NCI-H2227 treated with DMSO at 0.1 percent for 48 hours (cell line): ENCODE data around the gene NDRG4.

Experiments
- DNase-seq: peaks from one replicate; lab custom pipeline; 2025; lab: John Stamatoyannopoulos, UW

NDRG4 gene

DNA sequence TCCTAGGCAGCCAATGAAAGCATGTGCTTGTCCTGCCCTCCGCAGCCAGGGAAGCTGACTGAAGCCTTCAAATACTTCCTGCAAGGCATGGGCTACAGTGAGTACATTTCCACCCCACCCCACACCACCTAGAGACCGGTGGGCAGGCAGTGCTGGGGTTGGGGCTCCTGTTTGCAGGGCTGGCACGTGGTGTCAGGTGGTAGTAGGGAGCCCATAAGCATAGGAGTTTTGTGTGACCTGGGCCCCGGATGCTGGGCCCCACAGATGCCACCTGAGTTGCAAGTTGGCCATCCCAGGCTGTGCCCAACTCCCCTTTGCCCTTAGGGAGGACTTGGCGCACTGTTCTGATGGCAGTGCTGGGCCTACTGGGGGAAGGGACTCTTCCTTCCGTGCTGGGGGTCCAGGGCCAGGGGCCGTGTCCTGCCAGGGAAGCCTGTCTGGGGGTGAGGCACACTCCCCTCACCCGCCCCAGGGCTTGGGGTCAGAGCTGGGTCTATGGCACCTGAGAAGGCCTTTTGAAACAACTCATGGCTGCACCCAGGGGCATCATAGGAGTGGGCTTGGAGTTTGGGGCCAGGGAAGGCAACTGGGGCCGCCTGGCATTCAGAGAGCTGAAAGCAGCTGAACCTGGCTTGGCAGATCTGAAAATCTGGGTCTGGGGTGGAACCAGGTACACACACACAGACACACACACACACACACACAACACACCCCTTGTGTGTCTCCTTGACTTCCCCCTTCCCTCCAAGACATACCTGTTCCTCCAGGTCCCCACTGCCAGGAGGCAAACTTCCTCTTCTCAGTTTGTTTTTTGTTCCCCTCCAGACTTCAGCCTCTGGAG lies 9.5 kb downstream of the NDRG4 start:
- no peak for DNase-seq

DNA sequence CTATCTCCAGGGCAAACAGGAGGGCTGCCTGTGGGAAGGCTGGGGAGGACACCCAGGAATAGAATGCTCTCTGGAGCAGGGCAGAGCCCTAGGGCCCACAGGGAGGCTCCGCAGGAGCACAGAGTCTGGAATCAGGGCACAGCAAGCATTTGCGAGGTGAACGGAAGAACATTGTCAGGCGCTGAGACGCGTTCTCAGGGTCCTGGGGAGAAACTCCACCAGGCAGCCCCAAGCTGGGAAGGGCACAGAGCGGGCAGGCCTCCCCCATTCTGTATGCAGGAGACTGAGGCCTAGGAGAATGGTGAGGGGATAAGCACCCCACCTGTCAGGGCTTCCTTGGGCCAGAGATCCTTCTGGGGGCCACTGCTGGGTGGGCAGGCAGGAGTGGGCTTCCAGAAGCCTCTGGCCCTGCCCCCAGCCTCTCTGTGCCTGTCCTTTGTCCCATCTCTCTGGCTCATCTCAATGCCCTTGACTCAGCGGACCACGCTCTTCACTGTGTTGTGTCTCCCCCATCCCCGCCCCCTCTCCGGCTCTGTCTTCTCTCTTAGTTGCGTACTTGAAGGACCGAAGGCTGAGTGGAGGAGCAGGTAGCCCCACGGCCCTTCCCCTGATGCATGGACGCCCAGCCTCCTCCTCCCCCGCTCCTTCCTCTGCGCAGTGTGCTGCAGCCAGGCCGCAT lies 10.3 kb downstream of the NDRG4 start:
- no peak for DNase-seq

DNA sequence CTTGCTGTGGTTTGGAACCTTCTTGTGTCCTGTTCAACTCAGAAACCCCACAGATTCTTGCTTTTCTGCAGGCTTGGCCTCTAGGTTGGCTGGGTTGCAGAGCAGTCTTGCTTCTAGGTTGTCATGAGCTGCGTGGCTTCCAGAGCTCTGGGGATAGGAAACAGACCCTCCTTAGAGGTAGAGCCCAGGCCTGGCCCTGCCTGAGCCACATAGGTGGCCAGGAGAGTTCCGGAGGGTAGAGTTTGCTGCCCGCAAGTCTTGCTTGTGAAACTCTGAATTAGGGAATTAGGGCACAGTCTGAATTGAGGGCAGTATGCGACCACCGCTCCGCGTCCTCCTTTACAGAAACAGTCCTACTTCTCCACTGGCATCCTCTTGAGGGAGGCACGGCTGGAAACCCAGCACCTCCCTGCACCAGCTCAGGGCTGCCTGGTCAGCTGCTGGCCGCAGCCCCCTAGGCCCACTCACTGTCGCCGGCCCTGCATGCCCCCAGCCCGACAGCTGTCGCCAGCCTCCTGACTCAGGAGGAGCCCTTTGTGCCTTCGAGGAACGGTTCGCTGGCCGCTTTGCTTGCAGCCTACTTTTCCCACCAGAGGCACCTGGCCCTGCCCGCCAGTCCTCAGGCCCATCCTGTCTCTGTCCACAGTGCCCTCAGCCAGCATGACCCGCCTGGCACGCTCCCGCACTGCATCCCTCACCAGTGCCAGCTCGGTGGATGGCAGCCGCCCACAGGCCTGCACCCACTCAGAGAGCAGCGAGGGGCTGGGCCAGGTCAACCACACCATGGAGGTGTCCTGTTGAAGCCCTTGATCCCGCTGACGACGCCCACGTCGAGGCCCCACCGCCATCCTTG lies 11.1 kb downstream of the NDRG4 start:
- no peak for DNase-seq

DNA sequence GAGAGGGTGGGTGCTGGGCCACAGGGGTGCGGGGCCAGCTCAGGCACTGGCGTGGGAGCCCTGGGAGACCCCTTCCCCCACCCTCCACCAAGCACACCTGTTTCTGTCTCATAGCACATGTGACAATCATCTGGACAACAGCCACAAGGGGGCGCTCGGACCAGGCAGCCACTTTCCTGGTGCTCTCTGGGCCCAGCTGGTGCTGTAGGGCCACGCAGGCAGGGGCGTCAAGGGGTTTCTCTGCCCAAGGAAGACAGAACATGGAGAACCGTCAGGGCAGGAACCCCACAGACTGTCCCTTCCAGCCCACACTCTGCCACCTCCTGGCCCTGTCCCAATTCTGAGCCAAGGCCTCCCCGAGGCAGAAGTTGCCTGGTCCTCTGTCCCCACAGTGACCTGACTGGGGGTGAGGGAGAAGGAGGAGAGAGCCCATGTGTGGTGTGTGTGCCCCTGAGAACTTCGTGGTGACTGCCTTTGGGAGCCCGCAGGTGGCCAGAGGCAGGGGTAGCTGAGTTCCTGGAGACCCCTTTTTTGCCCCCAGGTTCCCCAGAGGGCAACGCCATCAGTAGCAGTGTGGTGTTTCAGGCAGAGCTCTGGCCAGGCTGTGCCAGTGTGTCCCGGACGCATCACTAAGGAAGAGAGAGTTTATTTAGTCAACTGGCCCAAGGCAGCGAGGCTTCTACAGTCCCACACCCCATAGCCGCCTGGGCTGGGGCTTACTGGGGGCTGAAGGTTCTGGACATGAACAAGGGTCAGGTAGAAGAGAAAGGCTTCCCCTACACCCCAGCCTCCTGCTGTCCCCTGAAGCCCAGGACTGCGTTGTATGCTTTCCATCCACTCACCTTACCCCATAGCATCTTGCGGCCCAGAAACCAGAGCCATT lies 12.2 kb downstream of the NDRG4 start:
- peak; percentile 16 for DNase-seq

DNA sequence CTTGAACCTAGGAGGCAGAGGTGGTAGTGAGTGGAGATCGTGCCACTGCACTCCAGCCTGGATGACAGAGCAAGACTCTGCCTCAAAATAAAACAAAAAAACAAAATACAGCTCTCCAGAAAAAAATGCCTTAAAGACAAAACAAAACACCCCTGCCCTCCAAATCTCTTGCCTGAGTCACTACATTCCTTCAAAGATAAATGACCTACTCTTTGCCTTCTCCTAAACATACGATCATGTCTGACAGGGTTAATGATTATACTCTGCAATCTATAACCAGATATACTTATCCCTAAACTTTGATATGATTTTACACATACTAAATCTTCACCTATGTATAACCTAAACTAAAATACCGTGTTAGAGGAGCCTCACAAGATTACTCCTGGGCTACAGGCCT lies 13.9 kb downstream of the NDRG4 start:
- DNase-seq, result no peak

DNA sequence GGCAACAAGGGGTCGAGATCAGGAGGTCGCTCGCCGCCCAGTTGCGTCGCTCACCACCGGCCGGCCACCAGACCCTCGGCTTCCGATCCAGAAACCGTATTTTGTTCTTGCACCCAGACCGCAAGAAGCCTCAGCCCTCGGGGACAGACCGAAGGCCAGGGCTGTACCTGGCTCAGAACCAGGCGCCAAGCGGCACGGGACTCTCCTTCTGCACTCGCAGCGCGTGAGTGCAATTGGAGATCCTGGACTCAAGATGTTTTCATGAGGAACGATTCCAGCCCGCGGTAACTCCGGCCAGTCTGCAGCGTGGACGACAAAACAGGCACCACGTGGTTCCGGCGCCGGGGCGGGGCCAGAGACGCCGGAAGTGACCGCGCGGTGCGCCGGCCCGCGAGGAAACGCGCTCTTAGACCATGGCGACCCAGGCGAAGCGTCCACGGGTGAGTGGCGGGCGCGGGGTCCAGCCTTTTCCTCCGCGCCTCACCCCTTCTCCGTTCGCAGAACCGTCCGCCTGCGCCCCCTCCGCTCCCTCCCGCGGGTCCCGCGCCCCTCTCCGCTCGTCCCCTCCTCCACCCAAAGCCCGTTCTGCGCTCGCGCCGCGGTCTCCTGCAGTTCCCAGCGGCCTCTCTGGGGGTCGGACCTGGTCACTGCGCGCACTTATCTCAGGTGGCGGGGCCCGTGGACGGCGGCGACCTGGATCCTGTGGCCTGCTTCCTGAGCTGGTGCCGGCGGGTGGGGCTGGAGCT lies 15.4 kb downstream of the NDRG4 start, which contains the start of gene SETD6:
TSS of gene SETD6 (plus strand) at position 393 of the 746 bp plus-strand sequence. CDS start at position 414, 21 bp downstream.
- peak; percentile 74 for DNase-seq

DNA sequence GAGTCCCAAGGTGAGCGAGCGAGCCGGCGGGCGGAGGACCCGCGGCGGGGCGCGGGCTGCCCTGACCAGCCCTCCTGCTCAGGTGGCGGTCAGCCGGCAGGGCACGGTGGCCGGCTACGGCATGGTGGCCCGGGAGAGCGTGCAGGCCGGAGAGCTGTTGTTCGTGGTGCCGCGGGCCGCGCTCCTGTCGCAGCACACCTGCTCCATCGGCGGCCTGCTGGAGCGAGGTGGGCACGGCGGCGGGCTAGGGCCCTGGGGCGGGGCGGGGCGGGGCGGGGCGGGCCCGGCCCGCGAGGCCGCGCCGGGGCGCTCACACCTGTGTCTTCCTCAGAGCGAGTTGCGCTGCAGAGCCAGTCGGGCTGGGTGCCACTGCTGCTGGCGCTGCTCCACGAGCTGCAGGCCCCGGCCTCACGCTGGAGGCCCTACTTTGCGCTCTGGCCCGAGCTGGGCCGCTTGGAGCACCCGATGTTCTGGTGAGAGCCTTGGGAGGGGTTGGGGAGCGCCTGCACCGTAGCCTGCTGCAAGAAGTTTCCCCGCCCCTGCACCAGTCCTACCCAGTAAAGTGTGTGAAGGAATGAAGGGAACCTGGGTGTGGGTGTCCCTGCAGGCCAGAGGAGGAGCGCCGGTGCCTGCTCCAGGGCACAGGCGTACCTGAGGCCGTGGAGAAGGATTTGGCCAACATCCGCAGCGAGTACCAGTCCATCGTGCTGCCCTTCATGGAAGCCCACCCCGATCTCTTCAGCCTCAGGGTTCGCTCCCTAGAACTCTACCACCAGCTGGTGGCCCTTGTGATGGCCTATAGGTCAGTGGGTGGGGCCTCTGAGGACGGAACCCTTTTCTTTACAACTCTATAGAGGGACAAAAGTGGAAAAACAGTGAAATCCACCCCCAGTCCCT lies 16.2 kb downstream of the NDRG4 start:
- DNase-seq, result no peak

DNA sequence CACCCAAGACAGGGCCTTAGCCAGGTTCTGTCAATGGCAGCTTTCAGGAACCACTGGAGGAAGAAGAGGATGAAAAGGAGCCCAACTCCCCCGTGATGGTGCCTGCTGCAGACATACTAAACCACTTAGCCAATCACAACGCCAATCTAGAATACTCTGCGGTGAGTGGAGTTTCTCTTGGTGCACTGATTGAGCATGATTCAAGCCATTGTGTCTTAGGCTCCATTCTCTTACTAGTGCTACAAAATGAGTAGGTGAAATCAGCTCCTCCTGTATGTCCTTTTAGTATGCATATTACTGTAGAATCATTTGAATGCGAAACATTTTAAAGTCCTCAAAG lies 16.8 kb downstream of the NDRG4 start:
- no peak for DNase-seq

DNA sequence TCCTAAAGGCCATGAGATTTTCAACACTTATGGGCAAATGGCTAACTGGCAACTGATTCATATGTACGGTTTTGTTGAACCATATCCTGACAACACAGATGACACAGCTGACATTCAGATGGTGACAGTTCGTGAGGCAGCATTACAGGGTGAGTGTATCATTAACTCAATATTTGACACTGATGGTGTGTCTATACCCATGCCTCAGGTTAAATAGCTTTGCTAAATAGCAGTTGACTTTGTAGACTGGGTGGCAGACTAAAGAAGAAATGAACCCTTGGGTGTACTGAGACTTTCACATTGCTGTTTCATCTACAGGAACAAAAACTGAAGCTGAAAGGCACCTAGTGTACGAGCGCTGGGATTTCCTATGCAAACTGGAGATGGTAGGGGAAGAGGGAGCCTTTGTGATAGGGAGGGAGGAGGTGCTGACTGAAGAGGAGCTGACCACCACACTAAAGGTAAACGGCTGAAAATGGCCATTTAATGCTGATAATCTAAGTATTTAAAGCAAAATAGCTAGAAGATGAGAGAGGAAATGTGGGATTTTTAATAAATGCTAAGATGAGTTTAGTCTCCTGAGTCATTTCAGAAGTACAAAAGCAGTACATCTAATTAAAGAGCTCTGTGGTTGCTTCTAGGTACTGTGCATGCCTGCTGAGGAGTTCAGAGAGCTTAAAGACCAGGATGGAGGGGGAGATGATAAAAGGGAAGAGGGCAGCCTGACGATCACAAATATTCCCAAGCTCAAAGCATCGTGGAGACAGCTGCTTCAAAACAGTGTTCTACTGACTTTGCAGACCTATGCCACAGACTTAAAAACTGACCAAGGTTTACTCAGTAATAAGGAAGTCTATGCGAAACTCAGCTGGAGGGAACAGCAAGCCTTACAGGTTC lies 18.4 kb downstream of the NDRG4 start:
- no peak for DNase-seq

DNA sequence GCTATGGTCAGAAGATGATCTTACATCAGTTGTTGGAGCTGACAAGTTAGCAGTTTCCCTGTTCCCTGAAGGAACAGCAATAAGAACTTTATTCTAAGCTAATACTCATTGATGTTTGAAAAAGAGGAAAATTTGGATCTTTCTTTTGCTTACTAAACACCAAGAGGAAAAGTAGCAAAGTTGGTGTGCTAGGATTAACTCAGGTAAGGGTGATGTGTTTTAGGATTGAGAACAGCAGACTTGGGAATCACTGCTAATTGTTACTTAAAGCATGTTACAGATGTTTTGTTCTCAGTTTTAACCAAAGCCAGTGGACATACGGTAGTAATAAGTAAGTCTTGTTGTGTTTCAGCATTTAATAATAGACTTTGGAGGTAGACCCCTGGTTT lies 19.0 kb downstream of the NDRG4 start:
- DNase-seq, result no peak

DNA sequence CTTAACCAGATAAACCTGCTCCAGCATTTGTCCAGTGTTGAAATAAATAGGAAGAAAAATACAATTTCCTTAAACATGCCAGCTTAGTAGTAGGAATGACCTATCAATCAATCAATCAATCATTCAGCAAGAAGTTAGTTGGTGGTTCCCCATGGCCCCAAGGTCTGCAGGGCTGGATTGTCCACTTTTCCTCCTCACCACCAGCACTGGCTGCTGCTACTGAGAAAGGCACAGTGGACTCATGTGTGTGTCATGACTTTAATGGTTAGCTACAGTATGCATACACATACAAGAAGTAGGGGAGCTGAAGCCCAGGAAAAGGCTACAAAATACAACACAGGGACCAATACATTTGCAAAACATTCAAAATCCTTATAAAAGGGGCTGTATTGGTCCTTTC lies 19.8 kb downstream of the NDRG4 start:
- DNase-seq, result no peak

DNA sequence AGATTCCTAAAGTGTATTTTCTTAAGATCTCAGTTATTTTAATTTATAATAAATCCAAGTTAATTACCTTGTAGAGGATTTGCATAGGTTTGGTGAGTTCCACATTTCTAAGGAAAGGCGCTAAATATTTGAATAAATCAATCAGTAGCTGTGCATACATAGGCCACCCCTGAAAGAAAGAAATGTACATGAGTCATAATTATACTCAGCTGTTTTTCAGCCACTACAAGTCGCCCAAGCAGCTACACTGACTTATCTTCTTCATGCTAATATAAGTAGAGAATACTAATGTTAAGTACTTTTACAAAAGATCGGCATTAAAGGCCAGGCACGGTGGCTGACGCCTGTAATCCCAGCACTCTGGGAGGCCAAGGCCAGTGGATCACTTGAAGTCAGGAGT lies 30.2 kb downstream of the NDRG4 start:
- no peak for DNase-seq

DNA sequence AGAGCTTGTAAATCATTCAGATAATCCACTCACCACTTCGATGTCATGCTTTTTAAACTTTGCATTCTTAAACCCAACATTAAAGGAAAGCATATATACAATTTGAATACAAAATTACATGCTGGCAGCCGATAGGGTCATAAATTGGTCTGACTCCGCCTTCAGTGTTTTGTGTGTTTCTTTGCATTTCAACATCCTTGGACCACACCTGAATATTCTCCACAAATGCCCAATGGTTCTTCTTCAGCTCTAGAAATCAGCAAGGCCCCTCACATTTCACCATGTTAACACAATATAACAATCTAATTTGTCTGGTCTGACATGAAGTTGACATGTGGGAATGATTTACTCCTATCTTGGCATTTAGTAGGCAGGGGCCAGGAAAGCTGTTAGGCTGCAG lies 32.5 kb downstream of the NDRG4 start:
- DNase-seq, result no peak

DNA sequence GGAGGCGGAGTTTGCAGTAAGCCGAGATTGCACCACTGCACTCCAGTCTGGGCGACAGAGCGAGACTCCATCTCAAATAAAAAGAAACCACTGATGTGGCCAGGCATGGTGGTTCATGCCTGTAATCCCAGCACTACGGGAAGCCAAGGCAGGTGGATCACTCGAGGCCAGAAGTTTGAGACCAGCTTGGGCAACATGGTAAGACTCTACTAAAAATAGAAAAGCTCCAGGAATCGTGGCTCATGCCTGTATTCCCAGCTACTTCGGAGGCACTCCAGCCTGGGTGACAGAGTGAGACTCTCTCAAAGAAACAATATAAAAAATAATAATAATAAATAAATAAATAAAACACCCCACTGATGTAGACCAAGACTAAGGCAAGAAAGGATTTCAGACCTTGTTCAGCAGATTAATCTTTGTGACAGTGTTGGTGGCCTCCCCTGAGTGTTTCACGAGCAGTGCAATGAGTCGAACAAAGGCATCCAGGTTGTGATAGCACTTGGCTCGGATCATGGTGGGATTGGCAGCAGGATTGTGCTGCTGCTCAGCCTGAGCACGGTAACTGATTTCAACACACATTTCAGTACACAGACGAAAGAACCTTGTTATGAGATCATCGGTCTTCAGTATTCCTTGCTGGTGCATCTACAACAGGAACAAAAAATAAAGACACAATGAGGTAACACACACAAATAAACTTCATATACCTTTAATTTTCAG lies 34.0 kb downstream of the NDRG4 start:
- DNase-seq, result no peak

DNA sequence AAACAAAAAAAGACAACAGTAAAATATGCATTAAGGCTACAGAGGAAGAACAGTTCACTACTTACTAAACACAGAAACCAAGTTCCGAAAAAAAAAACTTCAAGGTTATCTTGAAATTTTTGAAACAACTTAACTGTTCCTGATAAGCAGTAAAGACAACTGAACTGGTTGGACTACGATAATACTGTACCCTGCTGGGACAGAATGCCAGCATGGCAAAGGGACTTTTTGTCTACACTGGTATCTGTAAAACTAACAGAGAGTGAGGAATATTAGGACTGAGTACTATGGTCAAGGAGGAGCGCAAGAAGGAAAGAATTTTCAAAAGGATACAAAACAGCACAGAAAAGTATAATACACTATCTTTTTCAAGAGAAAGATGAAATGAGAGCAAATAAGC lies 35.2 kb downstream of the NDRG4 start:
- DNase-seq, result no peak

DNA sequence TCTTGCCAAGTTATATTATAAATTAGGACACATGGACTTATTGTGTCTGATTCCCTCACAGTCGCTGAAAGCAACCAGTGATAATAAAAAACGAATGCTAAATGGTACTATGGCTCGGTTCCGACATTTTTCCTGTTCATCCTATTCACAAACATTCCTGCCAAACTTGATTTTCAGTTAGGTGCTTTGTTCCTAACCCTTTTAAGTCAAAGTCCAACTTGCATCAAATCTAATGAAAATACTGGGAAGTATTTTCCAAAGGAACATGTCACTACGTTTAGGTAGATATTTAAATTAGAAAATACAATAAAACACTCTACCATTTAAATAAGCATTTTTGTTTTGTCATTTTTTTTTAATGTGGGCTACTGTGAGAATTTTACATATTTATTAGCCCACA lies 36.3 kb downstream of the NDRG4 start:
- DNase-seq, result no peak

DNA sequence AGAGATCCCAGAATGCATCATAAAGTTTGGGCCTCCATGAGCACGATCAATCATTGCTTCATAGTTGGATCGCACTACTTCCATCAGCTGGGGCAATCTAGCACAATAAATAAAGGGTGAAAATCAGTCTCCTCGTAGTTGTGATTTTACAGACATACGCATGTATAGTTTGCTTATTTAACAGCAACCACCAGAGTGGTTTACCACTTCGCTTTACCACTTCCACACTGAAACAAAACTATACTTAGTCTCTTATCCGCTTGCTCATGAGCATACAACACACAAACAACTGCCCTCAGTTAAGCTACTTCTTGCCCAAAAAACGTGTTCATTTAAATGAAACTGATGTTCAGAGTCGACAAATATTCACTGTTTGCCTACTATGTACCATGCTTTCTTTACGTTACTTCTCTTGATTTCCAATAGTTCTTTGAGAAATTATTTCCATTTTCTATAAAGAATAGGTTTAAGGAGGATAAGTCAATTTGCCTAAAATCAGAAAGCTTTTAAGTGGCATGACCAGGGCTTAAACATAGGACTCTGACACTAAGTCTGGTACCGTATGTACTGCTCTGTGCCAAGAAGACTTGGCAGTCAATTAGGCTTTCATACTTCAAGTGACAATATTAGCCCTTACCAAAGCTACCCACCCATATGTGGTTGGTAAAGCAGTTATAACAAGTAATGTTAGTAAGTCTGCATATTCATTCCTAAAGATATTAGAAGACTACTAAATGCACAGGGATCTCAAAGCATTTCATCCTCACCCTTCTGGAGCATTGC lies 37.4 kb downstream of the NDRG4 start:
- DNase-seq, result no peak
